Left cardiac atrium (tissue), 4 donors: ENCODE results near the gene TAL1. TPM values are rescaled to one million over a fixed set of nuclear protein-coding genes. Genes with fewer than 3 reads are reported as not detected.

Source experiments
- ATAC-seq, 2 donors: fragments of 200-7000 bp; cut with Tn5 transposase; one replicate each; pipeline ENCODE4 v1.9.1; 2020; ENCODE audit warnings: mild to moderate bottlenecking in 2 of 2, moderate library complexity in 2 of 2
- DNase-seq: peaks from one replicate; pipeline ENCODE4 v3.0.0-alpha.2; 2020
- intact Hi-C, 2 donors: fragments of 100-400 bp; cut with DNase I; formaldehyde crosslinking; loops; one replicate each; pipeline versions ENCODE4 v1.14.1 to v1.15.1; 2022 to 2023
- total RNA-seq, 2 donors: library from RNA; stranded (reverse); fragmentation: NEBNext Ultra II Directional; extraction: Animal tissue kit (Norgen Biotek cat#: 25700); gene quantifications; one replicate each; pipeline ENCODE4 v1.2.1, GENCODE V29; 2021
- donor health status: DM: no; HTN: yes; CAD: no.
- donor health status: DM: no; HTN: yes; CAD: no; lungs with severe emphysema.
- donor health status: DM: yes; HTN: yes; CAD: no.
- donor health status: Dilated cardiomyopathy.

The TAL1 gene
- total RNA-seq, 2 donors from 2014 or later, result 4.0 to 5.1 TPM

- ATAC-seq (peak in 1 of 2 donors; percentile 39), DNase-seq (no peak)
- intact Hi-C loops, result loop anchor here in 1 of 2 donors (10.0 kb wide), 3 partner anchors 83 to 533 kb away; partner anchors contain the start of gene FOXE3
Measured at GRCh38 chr1:47181955-47182675, 49.9 kb downstream of the TAL1 start.

GRCh38 chr1:47181095-47181954, 50.7 kb downstream of the TAL1 start:
- ATAC-seq, result no peak
- DNase-seq, result no peak
- intact Hi-C loops, result loop anchor here in 1 of 2 donors (10.0 kb wide), 3 partner anchors 83 to 533 kb away; partner anchors contain the start of gene FOXE3

GRCh38 chr1:47180603-47181094, 51.4 kb downstream of the TAL1 start:
- DNase-seq, result no peak
- no peak for ATAC-seq
- intact Hi-C loops, result loop anchor here in 1 of 2 donors (10.0 kb wide), 3 partner anchors 84 to 534 kb away; partner anchors contain the start of gene FOXE3

DNA sequence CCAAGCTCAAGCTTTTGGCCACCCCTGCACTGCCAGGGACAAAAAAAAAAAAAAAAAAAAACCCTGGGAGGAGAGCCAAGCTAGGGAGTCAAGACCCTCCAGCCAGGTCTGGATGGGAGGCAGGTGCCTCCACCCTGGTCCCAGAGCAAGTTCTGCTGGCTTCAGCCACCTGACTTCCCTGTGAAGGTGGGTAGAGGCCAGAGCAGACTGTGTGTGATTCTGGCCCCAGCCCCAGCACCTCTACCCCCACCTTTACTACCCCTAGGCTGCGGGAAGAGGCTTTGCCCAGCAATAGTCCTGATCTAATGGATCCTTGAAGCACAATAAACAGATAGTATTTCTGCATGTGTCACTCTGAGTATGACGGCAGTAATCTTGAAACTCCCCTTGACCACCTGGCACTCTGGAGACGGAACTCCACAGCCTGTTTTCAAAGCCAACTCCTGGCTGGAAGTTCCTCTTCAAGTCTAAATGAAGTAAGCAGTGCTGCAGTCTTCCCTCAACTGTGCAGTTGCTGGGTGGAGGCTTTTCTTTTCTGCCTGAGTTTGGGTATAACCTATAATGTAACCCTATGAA, 51.9 kb downstream of the TAL1 start:
- intact Hi-C loops, result loop anchor here (5.0 to 10.0 kb wide), 4 partner anchors 85 to 535 kb away; partner anchors contain the start of gene FOXE3 (in 1 of the 2)
- no peak for DNase-seq
- ATAC-seq, result no peak

- intact Hi-C loops, result loop anchor here in 1 of 2 donors (5.0 kb wide), 1 partner anchor 432 kb away; no protein-coding TSS in a partner anchor
- DNase-seq (peak; percentile 93), ATAC-seq (peak; percentile 81 to 93)
Measured at GRCh38 chr1:47179017-47179987, 52.7 kb downstream of the TAL1 start.

DNA sequence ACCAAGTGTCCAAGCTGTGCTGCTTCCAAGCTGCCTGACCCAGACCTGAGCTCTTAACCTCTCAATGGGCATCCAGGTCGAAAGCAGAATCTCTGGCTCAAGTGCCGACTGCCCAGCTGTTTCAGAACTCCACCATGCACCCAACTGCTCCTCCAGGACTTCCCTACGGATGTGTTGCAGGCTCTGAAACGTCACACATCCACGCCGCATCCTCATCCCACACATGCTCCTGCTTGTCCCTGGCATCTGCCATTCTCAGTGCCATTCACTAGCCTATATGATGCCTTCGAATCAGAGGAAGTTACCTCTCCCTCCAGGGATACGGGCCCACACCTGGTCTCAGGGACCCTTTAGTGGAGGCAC, 53.4 kb downstream of the TAL1 start:
- intact Hi-C loops, result loop anchor here in 1 of 2 donors (5.0 kb wide), 1 partner anchor 431 kb away; no protein-coding TSS in a partner anchor
- no peak for ATAC-seq
- DNase-seq, result no peak

- DNase-seq (no peak), ATAC-seq (no peak)
- intact Hi-C loops, result loop anchor here in 1 of 2 donors (5.0 kb wide), 1 partner anchor 431 kb away; no protein-coding TSS in a partner anchor
Measured at GRCh38 chr1:47178020-47178419, 54.0 kb downstream of the TAL1 start.

DNA sequence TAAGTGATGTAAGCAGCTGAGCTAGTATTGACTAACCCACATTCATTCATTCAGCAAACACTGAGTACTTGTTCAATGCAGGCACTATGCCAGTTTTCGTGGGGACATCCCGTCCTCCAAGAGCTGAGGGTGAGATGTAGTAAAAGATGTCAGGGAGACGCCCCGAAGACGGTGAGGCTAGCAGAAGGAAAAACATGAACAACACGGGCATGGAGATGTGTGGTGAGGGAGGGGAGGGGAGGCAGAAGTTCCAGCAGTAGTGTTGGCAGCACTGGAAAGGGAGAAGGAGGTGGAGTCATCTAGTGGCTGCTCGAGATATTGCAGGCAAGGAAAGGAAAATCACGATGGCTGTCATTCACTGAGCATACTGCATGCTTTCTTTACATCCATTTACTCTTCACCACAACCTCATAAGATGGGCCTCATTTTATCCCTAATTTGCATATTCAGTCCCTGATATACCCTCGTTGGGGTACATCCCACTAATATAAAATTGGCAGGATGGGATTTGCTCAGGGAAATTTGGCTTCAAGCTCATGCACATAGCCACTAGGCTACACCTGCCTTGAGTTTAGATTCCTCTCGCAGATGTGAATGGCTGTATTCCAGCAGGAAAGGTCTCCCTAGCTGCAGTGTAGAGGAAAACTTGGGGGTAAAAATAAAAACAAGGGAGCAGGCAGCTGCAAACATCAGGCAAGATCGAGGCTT, 56.6 kb downstream of the TAL1 start:
- intact Hi-C loops, result loop anchor here in 1 of 2 donors (5.0 kb wide), 1 partner anchor 428 kb away; no protein-coding TSS in a partner anchor
- ATAC-seq (peak; percentile 31 to 47), DNase-seq (peak; percentile 56)

DNA sequence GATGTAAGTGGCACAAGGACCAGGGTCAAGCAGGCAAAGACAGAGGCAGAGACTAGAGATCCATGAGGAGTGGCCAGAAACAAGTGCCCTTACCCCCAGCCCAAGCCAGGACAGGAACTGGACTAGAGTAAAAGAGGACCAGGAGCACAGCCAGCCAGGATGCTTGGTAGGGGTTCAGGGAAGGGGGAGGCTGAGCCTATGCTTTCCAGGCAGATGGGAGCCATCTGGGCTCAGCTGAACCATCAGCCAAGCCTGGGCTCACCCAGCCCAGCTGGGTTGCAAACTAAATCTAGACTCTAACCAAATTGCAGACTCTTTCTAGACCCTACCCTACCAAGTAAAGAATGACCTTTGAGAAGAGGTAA, 57.4 kb downstream of the TAL1 start:
- DNase-seq, result no peak
- ATAC-seq, result no peak
- intact Hi-C loops, result loop anchor here in 1 of 2 donors (5.0 kb wide), 1 partner anchor 427 kb away; no protein-coding TSS in a partner anchor

GRCh38 chr1:47172782-47173181, 59.2 kb downstream of the TAL1 start:
- ATAC-seq, result no peak
- no peak for DNase-seq
- intact Hi-C loops, result no loop called here

Other genes starting within 250 kb of the TAL1 start
- gene CYP4X1, start 208.6 kb downstream of the TAL1 start, total RNA-seq, result 1 to 10 TPM; 2.6 to 3.0 TPM
- gene CYP4Z1, start 165.0 kb downstream of the TAL1 start, total RNA-seq, result 1 to 10 TPM in 1 of 2 donors, under 1 TPM in 1; 0.29 to 1.1 TPM
- gene CYP4A22, start 94.8 kb downstream of the TAL1 start, total RNA-seq, result not detected
- gene PDZK1IP1, start 42.2 kb downstream of the TAL1 start, total RNA-seq, result 1 to 10 TPM; 1.6 to 1.9 TPM
- 1 to 10 TPM in 1 of 2 donors, under 1 TPM in 1; 0.81 to 1.4 TPM for gene STIL, start 81.9 kb upstream of the TAL1 start, total RNA-seq
- 10 to 100 TPM; 77.9 to 92.7 TPM for gene CMPK1, start 101.6 kb upstream of the TAL1 start, total RNA-seq
- gene FOXE3, start 184.1 kb upstream of the TAL1 start, total RNA-seq, result not detected
- gene FOXD2, start 205.8 kb upstream of the TAL1 start, total RNA-seq, result under 1 TPM; 0.06 to 0.08 TPM